ENCODE data around the gene CRIP3.
A peak's percentile ranks its signal among the peaks of the same experiment; 100 is the strongest.

GRCh38 chr6:43291708-43292107 lies 16.9 kb downstream of the CRIP3 start:
- TF ChIP-seq CTCF (IDR thresholded peaks at IDR 0.05): no peak
- TF ChIP-seq EP300 (IDR thresholded peaks at IDR 0.05; ENCODE audit: low read depth): peak; percentile 58
- TF ChIP-seq POLR2A (IDR thresholded peaks at IDR 0.05): no peak
- peak in 1 of 3 donors; percentile 29 for TF ChIP-seq POLR2AphosphoS5 (IDR thresholded peaks at IDR 0.05)
